Measurements from ENCODE around the gene CCN2.

Gene CCN2

GRCh38 chr6:131949620-131949908 is 1.6 kb downstream of the CCN2 start:
- TF ChIP-seq CTCF (IDR thresholded peaks at IDR 0.05) (no peak), ZFX (IDR thresholded peaks at IDR 0.05; ENCODE audit: borderline replicate concordance) (no peak)
- H3K27ac ChIP-seq = peak overlapping the region; percentile 75

- peak overlapping the region; percentile 75 for H3K27ac ChIP-seq
- TF ChIP-seq ZFX (IDR thresholded peaks at IDR 0.05; ENCODE audit: borderline replicate concordance) = no peak
- TF ChIP-seq CTCF (IDR thresholded peaks at IDR 0.05) = no peak
These were observed 2.2 kb downstream of the CCN2 start for GRCh38 chr6:131948692-131949619.

- no peak for TF ChIP-seq CTCF (IDR thresholded peaks at IDR 0.05)
- no peak for TF ChIP-seq ZFX (IDR thresholded peaks at IDR 0.05; ENCODE audit: borderline replicate concordance)
- peak overlapping the region; percentile 75; the same call in 1 of the 2 replicates for H3K27ac ChIP-seq
These were observed 3.0 kb downstream of the CCN2 start for GRCh38 chr6:131947986-131948661.

GRCh38 chr6:131946992-131947955 is 3.9 kb downstream of the CCN2 start:
- H3K27ac ChIP-seq = peak overlapping the region; percentile 12; the same call in 1 of the 2 replicates
- no peak for TF ChIP-seq ZFX (IDR thresholded peaks at IDR 0.05; ENCODE audit: borderline replicate concordance)
- no peak for TF ChIP-seq CTCF (IDR thresholded peaks at IDR 0.05)

GRCh38 chr6:131946404-131946991 is 4.7 kb downstream of the CCN2 start:
- H3K27ac ChIP-seq = peak overlapping the region; percentile 12; the same call in 1 of the 2 replicates

More at GRCh38 chr6:131946404-131946991, 4.7 kb downstream of the CCN2 start:
- no peak for TF ChIP-seq CTCF (IDR thresholded peaks at IDR 0.05)
- no peak for TF ChIP-seq ZFX (IDR thresholded peaks at IDR 0.05; ENCODE audit: borderline replicate concordance)
